K562 (cell line): ENCODE data around the gene RGS19. TPM values are rescaled to one million over a fixed set of nuclear protein-coding genes. Genes with fewer than 3 reads are reported as not detected.

ENCODE experiments used
- ATAC-seq: fragments of 200-7000 bp; cut with Tn5 transposase; 3 replicates; pipeline ENCODE4 v1.9.1; 2020; ENCODE audit warnings: moderate library complexity
- BruUV-seq: library from RNA; stranded (reverse); fragments of 400-500 nt; replicated peaks from 2 replicates; lab custom pipeline; 2021; lab: Mats Ljungman, UMichigan
- CTCF ChIA-PET: fragments of 300-600 bp; formaldehyde crosslinking; extraction: SDS; loops from one replicate; lab custom pipeline; 2021; ENCODE audit warnings: low intra/inter-chr PET ratio; lab: Yijun Ruan, JAX
- POLR2A ChIA-PET: fragments of 300-600, 350-650 bp; sonication (Branson Sonifier 250); formaldehyde crosslinking; extraction: SDS; loops from one replicate; lab custom pipeline; 2021; ENCODE audit warnings: antibody characterized with exemption, inconsistent platforms; lab: Yijun Ruan, JAX
- DNase-seq, 4 experiments: peaks; one replicate each; pipeline versions ENCODE4 v3.0.0 to v3.0.0-alpha.2; 2011 to 2018; ENCODE audit warnings: low spot score in 3 of 4, mixed read lengths in 3 of 4; ENCODE audit errors: extremely low read depth in 1 of 4
- FAIRE-seq: peaks from 2 replicates; lab custom pipeline; 2011; peaks lifted over from hg19 to GRCh38; lab: Jason Lieb, UNC
- H2AFZ ChIP-seq: 2 replicates; pipeline ENCODE4 v1.6.0; 2011; ENCODE audit warnings: low read depth, low read length, control low read depth, inconsistent platforms
- H3K27ac ChIP-seq: fragments of 200-600 bp; 3 replicates; pipeline ENCODE4 v1.8.0; 2011; ENCODE audit warnings: low read depth, mild to moderate bottlenecking, control low read depth, inconsistent platforms, low read length, moderate library complexity, mixed read lengths; ENCODE audit errors: extremely low read depth
- H3K27me3 ChIP-seq, 2 experiments: fragments of 300-600 bp in 1 of 2; 2 replicates in 1 of 2; 3 replicates in 1 of 2; pipeline versions ENCODE4 v1.6.0 to v1.8.0; 2011; ENCODE audit warnings: inconsistent platforms in 2 of 2, low read length in 2 of 2, mild to moderate bottlenecking in 1 of 2, mixed read lengths in 1 of 2, moderate library complexity in 1 of 2; ENCODE audit not compliant: control insufficient read depth in 2 of 2, insufficient read depth in 2 of 2
- H3K36me3 ChIP-seq: fragments of 300-600 bp; 3 replicates; pipeline ENCODE4 v1.8.0; 2011; ENCODE audit warnings: mild to moderate bottlenecking, low read length, inconsistent platforms; ENCODE audit not compliant: control insufficient read depth, insufficient read depth
- H3K4me1 ChIP-seq, 2 experiments: fragments of 200-600 bp in 1 of 2; replicated peaks in 1 of 2; 2 replicates in 1 of 2; 3 replicates in 1 of 2; pipeline versions ENCODE4 v1.5.1 to v1.8.0; 2011; ENCODE audit warnings: inconsistent platforms in 2 of 2, low read length in 2 of 2, mild to moderate bottlenecking in 1 of 2, mixed read lengths in 1 of 2, moderate library complexity in 1 of 2; ENCODE audit not compliant: control insufficient read depth in 2 of 2, insufficient read depth in 2 of 2
- H3K4me2 ChIP-seq: 2 replicates; pipeline ENCODE4 v1.6.1; 2011; ENCODE audit warnings: low read length, control low read depth, inconsistent platforms, mixed read lengths; ENCODE audit not compliant: insufficient read depth
- H3K4me3 ChIP-seq: fragments of 200-600 bp; sonication (generic), shearing (Covaris generic); 2 replicates; pipeline ENCODE4 v1.5.1; 2016; ENCODE audit warnings: control low read depth, inconsistent platforms
- H3K79me2 ChIP-seq: fragments of 200-600 bp; 3 replicates; pipeline ENCODE4 v1.8.0; 2011; ENCODE audit warnings: low read length, inconsistent platforms; ENCODE audit not compliant: control insufficient read depth, insufficient read depth
- H3K9ac ChIP-seq, 2 experiments: 2 replicates each; pipeline versions ENCODE4 v1.6.0 to v1.6.1; 2011; ENCODE audit warnings: low read depth in 2 of 2, low read length in 2 of 2, control low read depth in 1 of 2, inconsistent platforms in 1 of 2, mild to moderate bottlenecking in 1 of 2, mixed read lengths in 1 of 2; ENCODE audit not compliant: insufficient read depth in 1 of 2
- H3K9me1 ChIP-seq: one replicate; pipeline ENCODE4 v1.6.0; 2011; ENCODE audit warnings: inconsistent platforms, mild to moderate bottlenecking, low read length, moderate library complexity; ENCODE audit not compliant: control insufficient read depth, insufficient read depth
- H3K9me3 ChIP-seq: replicated peaks from 2 replicates; pipeline ENCODE4 v1.5.1; 2011; ENCODE audit warnings: low read depth, low read length, inconsistent platforms; ENCODE audit not compliant: control insufficient read depth, insufficient read depth
- H4K20me1 ChIP-seq: replicated peaks from 2 replicates; pipeline ENCODE4 v1.6.1; 2011; ENCODE audit warnings: low read length, inconsistent platforms, mixed read lengths; ENCODE audit not compliant: control insufficient read depth, insufficient read depth
- HNRNPUL1 ChIP-seq: fragments of 200-400 bp; formaldehyde crosslinking; IDR thresholded peaks from 2 replicates; pipeline ENCODE4 v1.6.1; 2017; ENCODE audit warnings: low read length
- MTA1 ChIP-seq: fragments of 450-650 bp; IDR thresholded peaks from 2 replicates; pipeline ENCODE4 v1.6.1; 2017; ENCODE audit warnings: borderline replicate concordance
- NFIX ChIP-seq: fragments of 250-450 bp; sonication (Bioruptor Pico); IDR thresholded peaks from 2 replicates; pipeline ENCODE4 v1.4.0; 2020; ENCODE audit warnings: low read depth, mild to moderate bottlenecking, moderate library complexity
- NR3C1 ChIP-seq: sonication (generic); formaldehyde crosslinking; IDR thresholded peaks from 2 replicates; pipeline ENCODE4 v1.8.1; 2022; ENCODE audit warnings: missing genetic modification reagents
- RFX1 ChIP-seq: fragments of 450-650 bp; IDR thresholded peaks from 2 replicates; pipeline ENCODE4 v1.6.1; 2016; ENCODE audit warnings: mild to moderate bottlenecking, moderate library complexity
- ZNF408 ChIP-seq: fragments of 250-450 bp; sonication (Bioruptor Pico); IDR thresholded peaks from 2 replicates; pipeline ENCODE4 v1.4.0; 2020; ENCODE audit warnings: low read depth, mild to moderate bottlenecking, moderate library complexity
- ZNF41 ChIP-seq: fragments of 250-450 bp; sonication (Bioruptor Pico); conservative IDR thresholded peaks from 2 replicates; pipeline ENCODE4 v1.4.0; 2020; ENCODE audit warnings: mild to moderate bottlenecking
- ZNF785 ChIP-seq: fragments of 250-450 bp; sonication (Bioruptor Pico); IDR thresholded peaks from 2 replicates; pipeline ENCODE4 v1.4.0; 2020; ENCODE audit warnings: mild to moderate bottlenecking
- WGBS: fragments of 100-300 bp; shearing (Covaris generic); methylation state at CpG from one replicate; pipeline ENCODE4 v1.1.6; 2016; ENCODE audit warnings: low coverage, mixed read lengths; ENCODE audit not compliant: insufficient coverage; ENCODE audit errors: missing lambda C conversion rate; 5-methylcytosine and 5-hydroxymethylcytosine counted together
- in situ Hi-C: fragments of 300-500 bp; cut with MboI; formaldehyde crosslinking; loops from 4 replicates; pipeline ENCODE4 v1.15.0; 2018; ENCODE audit warnings: inconsistent platforms, mixed read lengths
- intact Hi-C: fragments of 100-400 bp; cut with micrococcal nuclease; formaldehyde crosslinking; loops from 2 replicates; pipeline ENCODE4 v1.14.2; 2022
- polyA plus RNA-seq, 8 experiments: library from polyadenylated mRNA; depleted of rRNA in 4 of 8; stranded (reverse) in 5 of 8; unstranded in 3 of 8; fragments of >200 nt; fragmentation: Nextera tagmentation in 2 of 8; fragmentation: Illumina TruSeq in 1 of 8; extraction: Ambion mirVana in 2 of 8; extraction: Trizol in 1 of 8; gene quantifications; 2 replicates each; pipeline versions ENCODE4 v1.2.1 to v1.2.3, GENCODE V29; 2011 to 2014; ENCODE audit warnings: inconsistent platforms in 1 of 8, missing spikeins in 1 of 8
- total RNA-seq, 7 experiments: library from RNA; depleted of rRNA in 6 of 7; stranded (reverse); fragments of >200 nt in 6 of 7; fragmentation: Illumina TruSeq in 2 of 7; extraction: Trizol in 2 of 7; gene quantifications; 2 replicates each; pipeline versions ENCODE4 v1.2.1 to v1.2.3, GENCODE V29; 2011 to 2021; ENCODE audit warnings: low replicate concordance in 1 of 7
- TF ChIP-seq, protein P1 (sequence below): fragments of 250-450 bp; sonication (Bioruptor Pico); IDR thresholded peaks from 2 replicates; pipeline ENCODE4 v1.5.1; 2021; ENCODE audit warnings: mild to moderate bottlenecking
- TF ChIP-seq, protein P2 (sequence below), 2 experiments: fragments of 450-650 bp in 1 of 2; sonication (generic) in 1 of 2; formaldehyde crosslinking in 1 of 2; IDR thresholded peaks in 1 of 2; conservative IDR thresholded peaks in 1 of 2; 2 replicates each; pipeline versions ENCODE4 v1.6.1 to v1.8.1; 2016 to 2023; ENCODE audit warnings: mild to moderate bottlenecking in 2 of 2, moderate library complexity in 2 of 2, inconsistent platforms in 1 of 2, missing genetic modification reagents in 1 of 2

The RGS19 gene
- total and polyA plus RNA-seq, 9 of the 15 experiments (the other 6 are each of a cell fraction or from before 2014, with no cell fraction given): 0.41 to 23.7 (median 14.6) TPM

DNA sequence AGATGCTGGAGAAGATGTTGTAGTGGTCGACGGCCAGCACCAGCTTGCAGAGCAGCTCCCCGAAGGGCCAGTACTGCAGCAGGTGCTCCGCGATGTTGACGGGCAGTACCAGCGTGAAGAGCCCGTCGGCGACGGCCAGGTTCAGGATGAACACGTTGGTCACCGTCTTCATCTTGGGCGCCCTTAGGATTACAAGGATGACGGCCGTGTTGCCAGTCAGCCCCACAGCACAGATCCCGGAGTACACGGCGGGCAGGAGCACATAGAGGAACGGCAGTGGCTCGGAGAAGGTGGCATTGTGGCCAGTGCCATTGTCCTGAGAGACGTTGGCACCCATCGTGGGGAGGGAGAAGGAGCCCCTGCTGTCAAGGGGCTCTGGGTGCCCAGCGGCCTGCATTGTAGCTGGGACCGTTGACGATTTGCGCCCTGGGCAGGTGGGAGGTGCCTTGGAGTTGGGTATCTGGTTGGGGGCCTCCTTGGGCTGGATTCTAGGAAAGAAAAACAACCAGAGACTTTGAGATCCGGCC lies 27.2 kb upstream of the RGS19 start:
- FAIRE-seq (no peak), ATAC-seq (no peak), DNase-seq (no peak)
- Histone ChIP-seq H3K9ac (peak overlapping the region in 1 of 2 experiments; percentile 64; a peak in 2 of 4 replicates), H3K27ac (no peak overlapping the region), H3K9me3 (no peaks in the 10 kb centered on the region), H3K9me1 (peaks cover 2% of the 10 kb centered on the region), H4K20me1 (peaks cover 20% of the 10 kb centered on the region), H3K4me2 (no peak overlapping the region), H3K4me3 (no peak overlapping the region), H3K4me1 (peaks cover 0 to 54% of the 10 kb centered on the region in 2 experiments; a peak in 4 of 5 replicates), H2AFZ (no peak overlapping the region), H3K79me2 (no peaks in the 10 kb centered on the region), H3K36me3 (no peaks in the 10 kb centered on the region), H3K27me3 (peaks cover 43 to 78% of the 10 kb centered on the region in 2 experiments)
- intact Hi-C loops (no loop called here), in situ Hi-C loops (no loop called here)
- 3% methylated on average over 20 of the region's 28 CpGs for WGBS
- CTCF ChIA-PET: no interaction called here
- TF ChIP-seq, protein P1, sequence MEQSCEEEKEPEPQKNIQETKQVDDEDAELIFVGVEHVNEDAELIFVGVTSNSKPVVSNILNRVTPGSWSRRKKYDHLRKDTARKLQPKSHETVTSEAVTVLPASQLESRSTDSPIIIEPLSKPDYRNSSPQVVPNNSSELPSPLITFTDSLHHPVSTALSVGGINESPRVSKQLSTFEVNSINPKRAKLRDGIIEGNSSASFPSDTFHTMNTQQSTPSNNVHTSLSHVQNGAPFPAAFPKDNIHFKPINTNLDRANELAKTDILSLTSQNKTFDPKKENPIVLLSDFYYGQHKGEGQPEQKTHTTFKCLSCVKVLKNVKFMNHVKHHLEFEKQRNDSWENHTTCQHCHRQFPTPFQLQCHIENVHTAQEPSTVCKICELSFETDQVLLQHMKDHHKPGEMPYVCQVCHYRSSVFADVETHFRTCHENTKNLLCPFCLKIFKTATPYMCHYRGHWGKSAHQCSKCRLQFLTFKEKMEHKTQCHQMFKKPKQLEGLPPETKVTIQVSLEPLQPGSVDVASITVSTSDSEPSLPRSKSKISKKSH (CRISPR knock-in tag): no peak
- TF ChIP-seq ZNF408 (no peak), MTA1 (no peak), HNRNPUL1 (no peak), ZNF41 (CRISPR knock-in tag) (no peak), RFX1 (no peak), NR3C1 (no peak), NFIX (no peak), ZNF785 (CRISPR knock-in tag) (no peak)
- TF ChIP-seq, protein P2, sequence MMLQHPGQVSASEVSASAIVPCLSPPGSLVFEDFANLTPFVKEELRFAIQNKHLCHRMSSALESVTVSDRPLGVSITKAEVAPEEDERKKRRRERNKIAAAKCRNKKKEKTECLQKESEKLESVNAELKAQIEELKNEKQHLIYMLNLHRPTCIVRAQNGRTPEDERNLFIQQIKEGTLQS (IDR thresholded peaks at IDR 0.05): no peak
- TF ChIP-seq, protein P2 (CRISPR knock-in tag; conservative IDR thresholded peaks at IDR 0.05): no peak
- BruUV-seq: no TSS peak
- POLR2A ChIA-PET: interaction anchor here (0.6 to 1.2 kb wide), 2 partner anchors 10 to 1406 kb away, joined by 3 read pairs; no protein-coding TSS in a partner anchor
